HepG2 (cell line): ENCODE results near the gene HAND1. TPM values are rescaled to one million over a fixed set of nuclear protein-coding genes. Genes with fewer than 3 reads are reported as not detected.

Source experiments
- KDM1A ChIP-seq: IDR thresholded peaks from 2 replicates; pipeline ENCODE4 v1.6.1; 2016; ENCODE audit warnings: missing compliant biosample characterization
- MXI1 ChIP-seq: IDR thresholded peaks from 3 replicates; pipeline ENCODE4 v1.6.1; 2012; ENCODE audit warnings: low read depth, low read length, inconsistent platforms, borderline replicate concordance
- NCOA5 ChIP-seq: sonication (generic); formaldehyde crosslinking; IDR thresholded peaks from 2 replicates; pipeline ENCODE4 v1.4.0; 2020; ENCODE audit warnings: missing genetic modification reagents
- NONO ChIP-seq, 2 experiments: fragments of 450-650 bp in 1 of 2; sonication (generic) in 1 of 2; formaldehyde crosslinking in 1 of 2; IDR thresholded peaks in 1 of 2; conservative IDR thresholded peaks in 1 of 2; 2 replicates each; pipeline versions ENCODE4 v1.6.1 to v1.8.0; 2017 to 2022; ENCODE audit warnings: mild to moderate bottlenecking in 1 of 2, missing genetic modification reagents in 1 of 2, moderate library complexity in 1 of 2
- POGZ ChIP-seq: sonication (generic); formaldehyde crosslinking; IDR thresholded peaks from 2 replicates; pipeline ENCODE4 v1.4.0; 2020; ENCODE audit warnings: mild to moderate bottlenecking, missing genetic modification reagents
- PRPF4 ChIP-seq: fragments of 200-400 bp; formaldehyde crosslinking; IDR thresholded peaks from 2 replicates; pipeline ENCODE4 v1.6.1; 2016; ENCODE audit warnings: low read length, low read depth; ENCODE audit not compliant: poor library complexity, severe bottlenecking
- REXO4 ChIP-seq: sonication (generic); formaldehyde crosslinking; IDR thresholded peaks from 2 replicates; pipeline ENCODE4 v1.8.0; 2022; ENCODE audit warnings: missing genetic modification reagents, mild to moderate bottlenecking, borderline replicate concordance
- SCMH1 ChIP-seq: sonication (generic); formaldehyde crosslinking; IDR thresholded peaks from 2 replicates; pipeline ENCODE4 v1.9.0; 2021; ENCODE audit warnings: missing genetic modification reagents, mild to moderate bottlenecking, borderline replicate concordance
- ZNF570 ChIP-seq: sonication (generic); formaldehyde crosslinking; IDR thresholded peaks from 2 replicates; pipeline ENCODE4 v1.4.0; 2020; ENCODE audit warnings: mild to moderate bottlenecking, missing genetic modification reagents, borderline replicate concordance
- ZNF772 ChIP-seq: sonication (generic); formaldehyde crosslinking; IDR thresholded peaks from 2 replicates; pipeline ENCODE4 v1.5.0; 2020; ENCODE audit warnings: mild to moderate bottlenecking, missing genetic modification reagents
- ZNF788 ChIP-seq: sonication (generic); formaldehyde crosslinking; IDR thresholded peaks from 2 replicates; pipeline ENCODE4 v1.5.0; 2020; ENCODE audit warnings: mild to moderate bottlenecking, missing genetic modification reagents, borderline replicate concordance
- polyA plus RNA-seq, 8 experiments: library from polyadenylated mRNA; depleted of rRNA in 3 of 8; stranded (reverse) in 7 of 8; unstranded in 1 of 8; fragments of >200 nt; fragmentation: Illumina TruSeq in 4 of 8; extraction: Trizol in 4 of 8; gene quantifications; 2 replicates each; pipeline versions ENCODE4 v1.2.1 to v1.2.3, GENCODE V29; 2011 to 2016; ENCODE audit warnings: low read depth in 4 of 8, missing spikeins in 1 of 8, mixed read lengths in 1 of 8; ENCODE audit not compliant: insufficient read depth in 1 of 8
- total RNA-seq, 5 experiments: library from RNA; depleted of rRNA; stranded (reverse); fragments of >200 nt; fragmentation: Illumina TruSeq; extraction: Trizol; gene quantifications; 2 replicates each; pipeline ENCODE4 v1.2.3, GENCODE V29; 2016; ENCODE audit warnings: low read depth in 1 of 5
- TF ChIP-seq, protein P1 (sequence below): sonication (generic); formaldehyde crosslinking; IDR thresholded peaks from 2 replicates; pipeline ENCODE4 v1.8.1; 2023; ENCODE audit warnings: mild to moderate bottlenecking, missing genetic modification reagents
- TF ChIP-seq, protein P2 (sequence below): IDR thresholded peaks from 2 replicates; pipeline ENCODE4 v1.6.1; 2012; ENCODE audit warnings: low read depth, low read length, improper control_type of control experiment

Gene HAND1
- total and polyA plus RNA-seq, 2 of the 13 experiments (the other 11 are each of a cell fraction or from before 2014, with no cell fraction given) = not detected

DNA sequence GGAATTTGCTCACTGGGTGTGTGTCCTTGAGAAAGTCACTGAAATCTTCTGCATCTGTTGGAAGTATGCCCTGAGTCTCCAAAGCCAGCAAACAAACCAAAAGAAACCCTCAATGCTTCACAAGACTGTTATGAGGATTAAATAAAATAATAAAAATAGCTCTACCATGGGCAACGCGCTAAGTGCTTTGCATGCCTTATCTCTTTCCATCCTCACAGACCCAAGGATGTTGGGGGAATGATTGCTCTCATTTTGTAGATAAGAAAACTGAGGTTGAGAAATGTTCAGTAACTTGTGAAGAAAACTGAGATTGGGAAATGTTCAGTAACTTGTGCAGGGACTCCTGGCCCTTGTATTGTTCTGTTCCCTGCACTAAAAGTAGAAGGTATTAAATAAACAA, 7.9 kb downstream of the HAND1 start (continued):
- TF ChIP-seq ZNF570 (no peak), MXI1 (no peak), REXO4 (CRISPR knock-in tag) (no peak), SCMH1 (no peak), NONO (IDR thresholded peaks at IDR 0.05) (no peak), NONO (CRISPR knock-in tag; conservative IDR thresholded peaks at IDR 0.05) (no peak), ZNF772 (CRISPR knock-in tag) (no peak), POGZ (CRISPR knock-in tag) (no peak), NCOA5 (CRISPR knock-in tag) (no peak), ZNF788 (no peak), KDM1A (CRISPR knock-in tag) (no peak), PRPF4 (no peak)
- TF ChIP-seq, protein P1, sequence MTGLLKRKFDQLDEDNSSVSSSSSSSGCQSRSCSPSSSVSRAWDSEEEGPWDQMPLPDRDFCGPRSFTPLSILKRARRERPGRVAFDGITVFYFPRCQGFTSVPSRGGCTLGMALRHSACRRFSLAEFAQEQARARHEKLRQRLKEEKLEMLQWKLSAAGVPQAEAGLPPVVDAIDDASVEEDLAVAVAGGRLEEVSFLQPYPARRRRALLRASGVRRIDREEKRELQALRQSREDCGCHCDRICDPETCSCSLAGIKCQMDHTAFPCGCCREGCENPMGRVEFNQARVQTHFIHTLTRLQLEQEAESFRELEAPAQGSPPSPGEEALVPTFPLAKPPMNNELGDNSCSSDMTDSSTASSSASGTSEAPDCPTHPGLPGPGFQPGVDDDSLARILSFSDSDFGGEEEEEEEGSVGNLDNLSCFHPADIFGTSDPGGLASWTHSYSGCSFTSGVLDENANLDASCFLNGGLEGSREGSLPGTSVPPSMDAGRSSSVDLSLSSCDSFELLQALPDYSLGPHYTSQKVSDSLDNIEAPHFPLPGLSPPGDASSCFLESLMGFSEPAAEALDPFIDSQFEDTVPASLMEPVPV (CRISPR knock-in tag) = no peak
- TF ChIP-seq, protein P2, sequence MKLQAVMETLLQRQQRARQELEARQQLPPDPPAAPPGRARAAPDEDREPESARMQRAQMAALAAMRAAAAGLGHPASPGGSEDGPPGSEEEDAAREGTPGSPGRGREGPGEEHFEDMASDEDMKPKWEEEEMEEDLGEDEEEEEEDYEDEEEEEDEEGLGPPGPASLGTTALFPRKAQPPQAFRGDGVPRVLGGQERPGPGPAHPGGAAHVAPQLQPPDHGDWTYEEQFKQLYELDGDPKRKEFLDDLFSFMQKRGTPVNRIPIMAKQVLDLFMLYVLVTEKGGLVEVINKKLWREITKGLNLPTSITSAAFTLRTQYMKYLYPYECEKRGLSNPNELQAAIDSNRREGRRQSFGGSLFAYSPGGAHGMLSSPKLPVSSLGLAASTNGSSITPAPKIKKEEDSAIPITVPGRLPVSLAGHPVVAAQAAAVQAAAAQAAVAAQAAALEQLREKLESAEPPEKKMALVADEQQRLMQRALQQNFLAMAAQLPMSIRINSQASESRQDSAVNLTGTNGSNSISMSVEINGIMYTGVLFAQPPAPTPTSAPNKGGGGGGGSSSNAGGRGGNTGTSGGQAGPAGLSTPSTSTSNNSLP = no peak
